ENCODE measurements around the gene HECW1.

HECW1 gene

GRCh38 chr7:43148161-43148731 lies 35.8 kb downstream of the HECW1 start:
- no peak for DNase-seq (ENCODE audit: low read depth in 2 of 2)

- DNase-seq (ENCODE audit: low read depth in 2 of 2): no peak
Measured at GRCh38 chr7:43151076-43151475, 38.6 kb downstream of the HECW1 start.

- DNase-seq (ENCODE audit: low read depth in 2 of 2): no peak
Measured at GRCh38 chr7:43152696-43153095, 40.2 kb downstream of the HECW1 start.

DNA sequence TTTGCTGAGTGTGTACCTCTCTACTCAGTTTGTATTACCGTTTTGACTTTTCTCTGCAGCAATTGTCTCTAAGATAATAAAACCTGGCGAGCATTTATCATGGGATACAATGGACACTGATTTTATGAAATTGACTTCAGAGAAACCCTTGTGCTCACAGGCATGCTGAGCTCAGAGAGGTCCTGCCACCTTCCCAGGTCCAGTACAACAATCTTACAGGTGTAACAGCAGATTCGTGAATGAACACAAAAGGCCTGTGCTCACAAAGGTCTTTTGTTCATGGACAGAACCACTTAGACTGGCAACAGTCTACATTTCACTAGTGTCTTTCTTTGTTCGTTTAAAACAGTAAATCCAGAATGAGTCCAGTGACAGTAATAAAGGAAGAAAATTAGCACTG lies 43.2 kb downstream of the HECW1 start:
- DNase-seq (ENCODE audit: low read depth in 2 of 2): no peak

DNA sequence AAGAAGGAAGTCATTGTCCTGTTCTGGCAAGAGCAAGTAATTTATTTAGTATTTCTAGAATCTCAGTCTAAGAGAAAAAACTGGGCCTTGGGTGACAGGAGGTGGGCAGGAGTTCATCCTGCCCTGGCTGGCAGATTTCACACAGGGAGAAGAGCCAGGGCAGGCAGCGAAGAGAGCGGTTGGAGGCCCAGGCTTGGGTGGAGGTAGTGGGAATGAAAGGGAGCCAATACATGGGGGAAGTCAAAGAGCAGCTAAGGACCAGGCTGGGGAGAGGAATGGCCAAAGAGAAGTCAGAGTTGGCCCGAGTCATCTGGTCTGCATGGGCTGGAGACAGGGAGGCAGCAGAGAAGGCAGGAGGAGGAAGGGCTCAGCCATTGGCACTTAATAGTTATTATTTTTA lies 51.4 kb downstream of the HECW1 start:
- DNase-seq (ENCODE audit: low read depth in 2 of 2): no peak

GRCh38 chr7:43164757-43165156 lies 52.3 kb downstream of the HECW1 start:
- no peak for DNase-seq (ENCODE audit: low read depth in 2 of 2)

DNA sequence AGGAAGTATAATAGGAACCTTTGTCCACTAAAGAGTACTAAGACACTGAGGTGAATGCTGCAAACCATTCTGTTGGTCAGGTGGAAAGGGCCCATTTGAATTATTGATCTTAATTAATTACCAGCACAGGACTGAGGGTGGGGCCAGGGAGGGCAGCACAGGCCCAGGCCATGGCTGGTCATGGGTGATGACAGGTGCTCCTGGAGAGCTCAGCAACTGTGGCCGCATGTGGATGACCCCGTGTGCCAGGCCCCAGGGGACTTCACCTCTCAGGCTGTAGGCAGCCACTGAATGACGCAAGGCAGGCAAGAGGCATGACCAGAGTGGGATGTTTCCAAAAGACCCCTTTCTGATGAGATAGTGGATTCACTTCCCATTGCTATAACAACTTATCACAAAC lies 54.2 kb downstream of the HECW1 start:
- no peak for DNase-seq (ENCODE audit: low read depth in 2 of 2)

- DNase-seq (ENCODE audit: low read depth in 2 of 2): no peak
Measured at GRCh38 chr7:43169076-43169475, 56.6 kb downstream of the HECW1 start.

DNA sequence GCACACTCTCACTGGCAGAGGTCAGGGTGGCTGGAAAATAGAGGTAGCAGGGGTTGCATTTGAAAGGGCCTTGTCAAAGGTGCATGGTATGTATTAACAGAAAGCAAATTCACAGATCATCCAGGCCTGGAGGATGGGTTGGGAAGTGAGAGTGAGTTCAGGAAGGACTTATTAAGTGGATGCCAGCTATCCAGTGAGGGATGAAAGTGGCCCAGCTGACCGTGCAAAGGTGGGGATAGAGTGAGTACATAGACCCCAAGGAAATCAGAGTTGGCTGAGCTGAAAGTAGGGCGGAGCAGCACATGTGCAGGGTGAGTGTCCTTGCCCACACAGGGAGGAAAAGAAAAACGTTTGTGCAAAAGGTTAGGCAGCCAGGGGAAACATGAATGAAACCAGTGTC lies 58.1 kb downstream of the HECW1 start:
- no peak for DNase-seq (ENCODE audit: low read depth in 2 of 2)

DNA sequence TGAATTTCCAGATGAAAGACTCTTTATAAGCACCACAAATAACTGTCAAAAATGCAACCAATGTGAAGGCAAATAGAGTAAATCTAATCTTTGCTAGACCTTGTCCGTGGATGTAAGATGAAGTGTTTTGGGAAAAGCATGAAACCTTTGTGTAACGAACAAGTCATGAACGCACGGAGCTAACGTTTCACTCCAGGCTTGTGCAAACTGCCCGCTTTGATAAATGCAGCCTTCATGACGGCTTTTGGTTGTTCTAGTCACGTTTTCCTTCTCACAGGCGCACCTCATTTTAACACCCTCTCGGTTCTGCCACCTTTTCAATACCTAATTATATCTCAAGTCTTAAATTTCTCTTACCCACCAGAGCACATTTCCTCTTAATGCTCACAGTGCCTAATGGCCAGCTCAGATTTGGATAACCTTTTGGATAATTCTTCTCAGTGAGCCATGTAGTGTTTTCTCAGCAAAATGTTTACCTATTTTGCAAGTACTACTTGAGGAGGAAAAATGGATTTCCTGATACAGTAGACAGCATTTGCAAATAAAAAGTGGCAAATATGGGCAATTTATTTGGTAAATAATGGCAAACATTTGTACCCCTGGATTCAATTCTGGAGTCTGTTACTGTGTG lies 63.2 kb downstream of the HECW1 start:
- no peak for DNase-seq (ENCODE audit: low read depth in 2 of 2)

DNA sequence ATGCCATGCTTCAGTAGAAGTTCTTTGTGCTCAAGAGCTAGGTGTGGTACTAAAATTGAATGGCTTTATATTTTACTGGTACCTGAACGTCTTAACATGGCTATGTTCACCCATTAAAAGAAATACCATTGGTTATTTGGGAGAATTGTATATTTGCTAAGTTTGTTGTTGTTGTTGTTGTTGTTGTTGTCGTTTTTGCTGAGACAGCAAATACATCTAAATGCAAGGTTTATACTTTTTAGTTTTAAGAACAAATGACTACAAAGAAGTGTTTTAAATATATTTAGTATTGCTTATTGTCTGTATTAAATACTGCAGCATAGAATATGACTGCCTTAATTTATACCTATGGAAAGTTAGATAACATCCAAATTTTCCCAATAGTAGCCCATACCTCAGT lies 66.9 kb downstream of the HECW1 start:
- no peak for DNase-seq (ENCODE audit: low read depth in 2 of 2)

- DNase-seq (ENCODE audit: low read depth in 2 of 2): no peak
Measured at GRCh38 chr7:43192806-43193460, 80.5 kb downstream of the HECW1 start.

DNA sequence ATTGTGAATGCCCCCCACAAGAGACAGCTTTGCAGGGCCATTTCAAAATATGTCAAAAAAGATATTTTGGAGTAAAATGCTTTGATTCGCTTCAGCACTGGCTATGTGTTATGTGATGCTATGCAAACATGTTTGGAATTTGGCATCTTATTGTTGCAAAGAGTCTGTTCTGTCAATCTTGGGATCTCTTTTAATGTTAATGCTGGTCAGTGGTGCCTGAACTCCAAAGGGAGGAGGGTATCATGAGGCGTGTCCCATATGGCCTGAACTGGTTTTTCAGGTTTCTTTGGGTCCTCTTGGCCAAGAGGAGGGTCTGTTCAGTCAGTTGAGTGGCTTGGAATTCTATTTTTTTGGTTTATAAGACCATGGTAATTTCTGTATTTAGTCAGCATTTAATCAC lies 81.4 kb downstream of the HECW1 start:
- DNase-seq (ENCODE audit: low read depth in 2 of 2): no peak

DNA sequence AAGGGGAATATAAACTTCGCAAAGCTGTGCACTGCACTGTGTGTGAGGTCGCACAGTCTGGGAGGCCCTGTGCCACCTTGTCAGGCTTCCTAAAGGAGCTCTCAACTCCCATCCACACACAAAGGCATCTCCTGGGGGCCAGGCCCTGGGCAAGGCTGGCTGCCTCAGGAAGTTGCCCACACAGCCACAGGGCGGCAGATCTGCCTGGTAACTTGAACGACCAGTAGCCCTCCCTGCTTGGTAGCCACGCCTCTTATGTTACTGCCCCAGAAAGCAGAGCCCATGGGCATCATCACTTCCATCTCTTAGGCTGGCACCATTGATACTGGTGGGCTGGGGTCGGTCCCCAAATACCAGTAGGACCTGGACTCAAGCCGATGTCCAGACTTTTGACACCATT lies 82.8 kb downstream of the HECW1 start:
- DNase-seq (ENCODE audit: low read depth in 2 of 2): no peak

DNA sequence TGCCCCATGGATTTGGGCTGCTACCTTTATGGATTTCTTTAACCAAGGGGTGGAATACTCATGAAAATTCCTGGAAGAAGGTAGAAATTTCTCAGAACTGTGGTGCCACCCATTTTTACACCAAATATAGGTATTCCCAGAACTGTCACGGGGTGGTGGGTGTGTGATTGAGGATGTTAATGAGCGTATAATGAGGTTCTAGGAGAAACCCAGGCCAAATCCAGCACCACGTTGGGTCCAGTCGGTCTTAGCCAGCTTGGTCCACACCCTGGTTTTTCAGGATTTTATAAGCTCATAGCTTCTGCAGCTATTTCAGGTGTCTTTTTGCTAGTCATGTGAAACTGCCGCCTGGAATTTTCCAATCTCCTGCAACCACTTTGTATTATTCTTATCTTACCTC lies 83.3 kb downstream of the HECW1 start:
- DNase-seq (ENCODE audit: low read depth in 2 of 2): no peak

DNA sequence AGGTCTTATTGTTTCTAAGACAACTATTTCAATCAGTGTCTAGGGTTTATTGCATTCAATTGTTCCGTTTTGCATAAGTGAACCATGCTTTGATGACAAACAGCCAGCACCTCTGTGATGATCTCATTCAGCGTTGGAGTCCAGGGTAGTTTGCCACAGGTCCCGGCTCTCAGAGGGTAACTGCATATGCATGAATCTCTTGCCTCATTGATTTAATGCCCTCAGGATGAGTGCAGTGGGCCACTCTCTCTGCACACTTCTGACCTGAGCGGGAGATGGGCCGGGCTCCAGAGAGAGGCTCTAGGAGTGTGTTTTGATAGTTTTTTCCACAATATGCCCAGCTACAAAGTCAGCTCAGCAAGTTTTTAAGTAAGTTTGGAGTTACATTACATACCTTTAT lies 83.9 kb downstream of the HECW1 start:
- no peak for DNase-seq (ENCODE audit: low read depth in 2 of 2)

DNA sequence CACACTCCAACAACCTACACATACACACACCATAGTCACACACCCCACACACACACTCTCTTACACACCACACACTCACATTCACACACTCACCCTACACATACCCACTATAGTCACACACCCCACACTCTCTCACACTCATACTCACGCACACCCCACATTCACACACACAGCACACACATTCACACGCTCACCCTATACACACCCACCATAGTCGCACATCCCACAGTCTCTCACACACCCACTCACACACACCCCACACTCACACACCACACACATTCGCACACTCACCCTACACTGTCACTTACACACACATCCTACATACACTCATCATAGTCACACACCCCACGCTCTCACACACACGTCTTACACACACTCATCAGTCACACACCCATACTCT lies 85.6 kb downstream of the HECW1 start:
- no peak for DNase-seq (ENCODE audit: low read depth in 2 of 2)

DNA sequence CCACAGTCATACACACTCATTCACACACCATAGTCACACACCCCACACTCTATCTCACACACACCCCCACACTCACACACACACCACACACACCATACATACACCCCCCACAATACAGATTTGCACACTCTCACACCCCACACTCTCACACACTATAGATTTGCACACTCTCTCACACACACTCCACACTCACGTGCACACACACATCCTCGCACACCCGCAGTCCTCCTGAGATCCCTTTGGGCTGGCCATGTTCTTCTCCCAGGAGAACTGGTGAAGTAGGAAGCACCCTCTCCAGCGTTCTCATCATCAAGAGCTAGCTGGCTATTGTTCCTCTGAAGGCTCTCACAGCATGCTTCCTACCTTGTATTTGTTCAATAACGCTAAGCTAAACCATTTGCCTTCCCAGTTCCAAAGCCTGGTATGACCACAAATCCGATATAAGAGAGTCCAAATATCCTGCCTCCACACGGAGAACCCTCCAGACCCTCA lies 86.2 kb downstream of the HECW1 start:
- no peak for DNase-seq (ENCODE audit: low read depth in 2 of 2)

GRCh38 chr7:43199371-43200160 lies 87.1 kb downstream of the HECW1 start:
- DNase-seq (ENCODE audit: low read depth in 2 of 2): no peak

DNA sequence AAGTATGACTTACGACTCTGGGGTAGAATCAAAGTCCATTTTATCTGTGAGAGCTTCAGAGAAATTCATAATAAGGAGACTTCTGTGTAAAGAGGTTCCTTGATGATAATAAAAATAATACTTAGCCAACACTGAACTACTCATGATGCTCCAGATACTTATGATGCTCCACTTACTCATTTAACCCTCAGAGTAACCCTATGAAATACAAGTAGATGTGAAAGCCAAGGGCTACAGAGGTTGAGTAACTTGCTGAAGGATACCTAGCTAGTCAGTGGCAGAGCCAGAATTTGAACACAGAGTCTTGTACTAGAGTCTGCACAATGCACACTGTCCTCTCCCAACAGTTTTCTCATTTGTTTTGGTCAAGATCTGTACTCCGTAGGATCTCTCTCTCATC lies 89.5 kb downstream of the HECW1 start:
- no peak for DNase-seq (ENCODE audit: low read depth in 2 of 2)

DNA sequence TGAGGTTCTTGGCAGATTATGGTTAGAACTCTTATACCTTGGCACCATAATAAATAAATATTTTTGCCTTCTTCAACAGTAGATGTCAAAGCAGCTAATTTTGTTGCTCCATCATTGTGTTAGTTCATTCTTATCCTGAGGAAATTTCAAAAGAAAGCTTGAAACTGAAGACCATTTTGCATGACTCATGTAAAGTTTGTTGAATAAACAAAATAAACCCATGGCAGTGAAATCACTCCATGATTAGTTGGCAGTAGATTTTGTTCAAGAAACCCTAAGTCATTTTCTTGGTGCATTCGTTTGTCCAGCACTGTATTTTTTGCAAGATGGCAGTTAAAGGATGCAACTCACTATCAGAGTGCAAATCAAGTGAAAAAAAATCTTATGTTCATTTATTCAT lies 91.6 kb downstream of the HECW1 start:
- no peak for DNase-seq (ENCODE audit: low read depth in 2 of 2)

GRCh38 chr7:43205171-43205795 lies 92.8 kb downstream of the HECW1 start:
- no peak for DNase-seq (ENCODE audit: low read depth in 2 of 2)

Measured in activated CD4-positive, alpha-beta T cell treated with anti-CD3 and anti-CD28 coated beads for 24 hours (primary cell).